NCI-H2029 (cell line): ENCODE measurements around the gene ATP10A.

Experiments used
- DNase-seq: peaks from one replicate; lab custom pipeline; 2025; lab: John Stamatoyannopoulos, UW

Gene ATP10A

GRCh38 chr15:25716414-25717126 lies 146.6 kb downstream of the ATP10A start:
- DNase-seq, result no peak

DNA sequence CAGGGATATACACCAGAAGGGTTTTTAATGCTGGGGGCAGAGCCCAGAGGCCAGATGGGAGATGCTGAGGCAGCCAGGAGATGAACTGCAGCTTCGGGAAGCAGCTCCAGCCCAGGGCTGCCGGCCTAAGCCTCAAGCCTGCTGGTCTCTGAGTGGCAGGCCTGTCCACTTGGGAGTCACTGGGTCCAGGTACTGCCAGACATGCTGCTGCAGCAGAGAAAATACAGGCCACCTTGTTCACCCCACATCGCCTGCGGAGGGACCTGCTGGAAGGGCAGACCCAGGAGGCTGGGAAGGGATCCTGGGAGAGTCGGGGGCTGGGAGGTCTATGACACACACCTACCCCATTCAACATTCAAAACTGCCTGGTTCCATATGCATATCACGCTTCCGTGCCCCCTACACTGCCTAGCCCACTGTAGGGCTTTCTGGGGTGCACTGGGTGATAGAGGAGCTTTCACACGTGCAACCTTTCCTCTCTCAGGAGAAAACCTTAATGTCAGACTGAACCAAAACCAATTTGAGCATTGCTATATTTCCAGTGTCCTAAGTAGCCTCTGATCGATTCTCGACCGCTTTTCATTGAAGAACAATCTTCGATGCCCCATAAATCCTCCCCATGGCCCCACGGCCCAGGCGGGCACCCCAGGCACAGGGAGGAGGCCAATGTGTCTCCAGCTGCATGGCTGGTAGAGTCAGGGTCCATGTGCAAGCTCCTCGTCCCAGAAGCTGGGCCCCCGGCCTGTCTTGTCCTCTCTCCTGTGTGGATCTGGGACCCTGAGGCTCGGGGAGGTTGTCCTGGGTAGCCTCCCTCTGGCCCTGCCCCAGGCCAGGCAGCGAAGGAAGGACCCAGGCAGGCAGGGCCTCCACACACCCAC lies 147.4 kb downstream of the ATP10A start:
- DNase-seq, result no peak

GRCh38 chr15:25714538-25714840 lies 148.6 kb downstream of the ATP10A start:
- no peak for DNase-seq

DNA sequence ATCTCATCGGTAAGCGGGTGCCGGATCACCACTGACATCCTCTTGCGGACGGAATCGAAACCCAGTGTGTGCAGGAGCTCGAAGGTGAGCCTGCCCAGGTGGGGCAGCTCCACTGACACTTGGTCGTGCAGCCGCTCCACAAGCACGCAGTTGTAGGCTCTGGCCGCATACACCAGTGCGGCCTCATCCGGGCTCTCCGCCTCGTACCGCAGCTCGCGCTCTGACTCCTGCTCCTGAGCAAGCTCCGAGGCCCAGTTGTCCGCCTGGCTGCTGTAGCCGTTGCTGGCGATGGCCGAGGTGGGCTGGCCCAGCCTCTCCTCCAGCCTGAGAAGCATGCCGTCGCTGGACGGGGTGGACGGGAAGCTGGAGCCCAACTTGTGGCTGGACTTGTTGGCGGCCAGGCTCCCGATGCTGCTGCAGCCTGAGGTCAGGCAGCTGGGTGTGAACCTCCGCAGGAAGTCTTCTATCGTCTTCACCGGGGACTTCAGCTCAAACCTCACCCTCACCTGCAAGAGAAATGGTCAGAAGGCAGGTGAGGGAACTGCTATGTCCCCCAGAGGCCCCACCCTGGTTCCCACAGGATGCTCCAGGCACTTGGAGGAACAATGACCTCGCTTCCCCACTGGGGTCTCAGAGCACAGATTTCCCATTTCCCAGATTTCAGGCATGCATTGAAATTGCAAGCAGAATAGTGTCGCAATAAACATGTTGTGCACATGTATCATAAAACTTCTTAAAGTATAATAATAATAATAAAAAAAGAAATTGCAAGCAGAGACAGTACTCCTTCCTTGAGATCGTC lies 149.2 kb downstream of the ATP10A start:
- no peak for DNase-seq

- DNase-seq, result no peak
Observed at GRCh38 chr15:25712961-25713355, 150.2 kb downstream of the ATP10A start.

DNA sequence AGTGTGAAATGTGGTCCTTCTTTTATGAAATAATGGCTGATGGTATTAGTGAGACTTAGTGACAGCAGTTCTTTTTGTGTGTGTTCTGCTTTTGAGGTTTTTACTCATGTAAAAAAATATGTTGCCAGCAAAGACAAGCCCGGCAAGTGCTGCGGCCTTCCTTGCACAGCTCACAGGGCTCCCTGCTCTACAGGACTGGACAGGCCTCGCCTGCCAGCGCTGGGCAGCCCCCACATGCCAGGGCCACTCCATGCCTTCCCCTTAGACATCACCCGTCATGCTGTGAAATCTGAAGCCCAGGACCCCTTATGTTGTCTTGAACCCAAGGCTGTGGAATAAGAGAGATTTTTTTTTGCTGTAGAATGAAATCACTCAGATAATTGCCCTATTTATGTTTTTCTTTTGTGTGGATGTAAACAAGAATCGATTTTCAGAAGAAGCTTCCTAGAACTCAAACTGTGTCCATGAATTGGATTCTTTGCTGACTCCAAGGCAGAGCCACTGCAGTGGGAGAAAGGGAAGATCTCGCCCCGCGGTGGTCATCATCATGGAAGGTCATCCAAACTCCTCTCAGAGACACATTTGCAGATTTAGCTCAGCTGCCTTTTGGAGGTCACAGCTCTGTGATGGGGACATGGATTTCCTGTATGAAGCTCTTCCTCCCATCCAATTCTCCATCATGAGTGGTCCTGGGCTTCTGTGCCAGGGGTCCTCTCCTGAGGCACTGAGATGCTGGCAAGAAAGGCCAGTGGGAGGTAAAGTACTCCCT lies 150.8 kb downstream of the ATP10A start:
- DNase-seq, result no peak

- DNase-seq, result no peak
Observed at GRCh38 chr15:25711691-25712090, 151.4 kb downstream of the ATP10A start.

DNA sequence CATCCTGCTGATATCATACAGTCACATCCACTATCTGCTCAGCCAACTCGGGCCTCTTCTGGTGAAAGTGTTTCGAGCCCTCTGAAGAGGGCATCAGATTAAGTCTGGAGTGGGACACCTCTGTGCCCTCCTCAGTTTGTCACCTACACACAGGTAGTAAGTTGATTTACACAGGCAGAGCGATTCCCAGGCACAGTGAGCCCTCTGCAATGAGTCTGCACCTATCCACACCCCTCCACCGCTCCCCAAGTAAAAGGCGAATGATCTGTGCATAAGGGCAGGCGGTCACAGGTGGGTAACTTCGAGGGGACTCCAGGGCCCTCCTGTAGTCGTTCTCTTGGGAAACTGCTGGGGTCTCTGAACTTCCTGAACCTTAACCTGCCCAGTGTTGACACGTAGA lies 152.0 kb downstream of the ATP10A start:
- DNase-seq, result no peak

GRCh38 chr15:25710184-25710583 lies 152.9 kb downstream of the ATP10A start:
- DNase-seq, result no peak

DNA sequence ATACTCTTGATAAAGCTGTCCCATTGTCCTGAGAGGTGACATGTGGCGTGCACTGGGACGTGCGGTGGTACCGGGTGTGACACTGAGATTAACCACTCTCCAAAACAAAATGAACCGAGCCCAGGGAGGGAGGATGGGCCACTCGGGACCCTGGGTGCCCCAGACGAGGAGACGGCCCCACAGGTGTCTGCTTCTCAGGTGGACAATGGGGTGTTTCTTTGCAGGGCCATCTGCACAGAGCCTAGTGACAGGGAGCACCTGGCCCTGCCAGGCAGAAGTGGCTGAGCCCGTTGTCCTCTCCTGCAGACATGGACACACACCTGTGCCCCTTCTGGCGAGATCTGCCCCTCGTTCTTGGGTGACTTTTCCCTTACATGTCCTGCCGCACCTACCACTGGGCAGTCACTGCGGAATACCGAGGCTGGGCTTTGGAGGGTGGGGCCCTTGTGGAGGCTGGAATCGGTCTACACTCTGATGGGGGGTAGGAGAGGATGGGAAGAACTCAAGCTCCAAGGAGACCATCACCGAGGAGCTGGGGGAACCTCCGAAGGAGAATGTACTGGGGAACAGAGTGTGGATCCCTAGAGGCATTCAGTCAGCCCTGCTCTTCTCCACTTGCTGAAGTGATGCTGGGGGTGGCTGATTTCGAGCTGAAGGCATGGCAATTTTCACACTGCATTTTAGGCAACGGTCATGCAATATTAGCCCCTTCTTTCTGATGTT lies 153.5 kb downstream of the ATP10A start:
- no peak for DNase-seq

DNA sequence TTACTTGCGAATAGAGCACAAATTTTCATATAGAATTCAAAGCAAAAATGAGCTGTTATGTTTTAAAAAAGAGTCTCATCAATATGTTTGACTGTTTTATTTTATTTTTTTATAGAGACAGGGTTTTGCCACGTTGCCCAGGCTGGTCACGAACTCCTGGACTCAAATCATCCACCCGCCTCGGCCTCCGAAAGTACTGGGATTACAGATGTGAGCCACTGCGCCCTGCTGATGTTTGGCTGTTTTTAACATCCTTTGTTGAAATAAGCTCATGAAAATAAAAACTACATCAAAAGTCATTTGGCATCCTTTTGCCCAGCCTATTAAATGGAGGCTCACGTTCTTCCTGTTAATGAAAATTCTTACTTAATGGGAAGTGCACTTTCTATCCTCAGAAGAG lies 154.7 kb downstream of the ATP10A start:
- no peak for DNase-seq

GRCh38 chr15:25707656-25708365 lies 155.3 kb downstream of the ATP10A start:
- no peak for DNase-seq

DNA sequence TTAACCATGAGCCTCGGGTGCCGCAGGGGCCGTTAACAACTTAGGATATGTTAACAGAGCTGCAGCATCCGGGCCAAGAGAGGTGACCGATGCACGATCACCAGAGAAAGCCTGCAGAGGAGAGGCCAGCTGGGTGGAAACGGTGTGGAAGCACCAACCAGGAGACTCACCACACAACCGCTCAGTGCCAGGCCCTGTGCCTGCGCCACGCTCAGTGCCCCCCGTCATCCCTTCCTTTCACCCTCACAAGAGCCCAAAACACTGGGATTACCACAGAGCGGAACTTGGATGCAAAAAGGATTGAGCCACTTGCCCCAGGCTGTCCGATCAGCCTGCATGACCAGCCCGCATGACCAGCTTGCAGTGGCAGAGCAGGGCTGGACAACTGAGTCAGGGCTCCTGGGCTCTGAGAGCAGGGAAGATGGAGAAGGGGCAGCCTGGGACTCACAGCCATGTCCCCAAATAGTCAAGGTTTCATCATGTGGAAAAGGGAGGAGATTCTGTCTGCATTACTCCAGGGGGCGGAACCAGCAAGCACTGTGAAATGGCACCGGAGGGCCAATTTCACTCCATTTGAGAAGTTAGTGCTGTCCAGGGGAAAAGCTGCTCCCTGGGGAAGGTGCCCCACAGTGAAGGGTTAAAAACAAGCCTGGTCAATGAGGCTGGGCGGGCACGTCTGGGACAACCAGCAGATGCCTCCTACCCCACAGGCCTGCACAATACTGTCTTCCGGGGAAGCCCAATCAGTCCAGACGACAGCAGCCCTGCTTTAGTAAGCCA lies 156.8 kb downstream of the ATP10A start:
- no peak for DNase-seq

GRCh38 chr15:25705433-25706115 lies 157.6 kb downstream of the ATP10A start:
- no peak for DNase-seq

GRCh38 chr15:25703726-25704125 lies 159.4 kb downstream of the ATP10A start:
- DNase-seq, result no peak

- no peak for DNase-seq
Observed at GRCh38 chr15:25701721-25702465, 161.2 kb downstream of the ATP10A start.

- no peak for DNase-seq
Observed at GRCh38 chr15:25700916-25701315, 162.2 kb downstream of the ATP10A start.

DNA sequence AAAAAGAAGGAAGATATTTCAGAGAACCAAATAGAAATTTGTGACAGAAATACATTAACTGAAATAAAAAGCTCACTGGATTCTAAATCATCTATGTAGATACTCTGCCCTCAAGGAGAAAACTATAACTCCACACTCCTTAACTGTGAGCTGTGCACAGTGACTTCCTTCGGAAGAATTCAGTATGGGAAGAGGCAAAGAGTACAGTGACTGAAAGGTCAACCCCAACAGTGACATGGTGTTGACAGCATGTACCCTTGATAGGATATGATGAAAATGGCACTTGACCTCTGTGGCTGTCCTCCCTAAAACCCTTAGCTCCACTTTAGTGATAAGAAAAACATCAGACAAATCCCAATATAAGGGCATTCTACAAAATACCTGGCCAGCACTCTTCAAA lies 165.5 kb downstream of the ATP10A start:
- no peak for DNase-seq
